HG03159 (cell line): ENCODE results near the gene DHCR24.
A peak's percentile ranks its signal among the peaks of the same experiment; 100 is the strongest.
"Not testable (repeated sequence)": the region's sequence is repeated elsewhere in the genome, so short reads cannot be mapped to it uniquely, and the experiment has no call there.

Experiments used
- ATAC-seq: cut with Tn5 transposase; IDR thresholded peaks from one replicate; pipeline ENCODE4 v1.9.1; 2021; ENCODE audit warnings: mild to moderate bottlenecking, moderate library complexity; ENCODE audit not compliant: unreplicated experiment

DHCR24 gene, protein sequence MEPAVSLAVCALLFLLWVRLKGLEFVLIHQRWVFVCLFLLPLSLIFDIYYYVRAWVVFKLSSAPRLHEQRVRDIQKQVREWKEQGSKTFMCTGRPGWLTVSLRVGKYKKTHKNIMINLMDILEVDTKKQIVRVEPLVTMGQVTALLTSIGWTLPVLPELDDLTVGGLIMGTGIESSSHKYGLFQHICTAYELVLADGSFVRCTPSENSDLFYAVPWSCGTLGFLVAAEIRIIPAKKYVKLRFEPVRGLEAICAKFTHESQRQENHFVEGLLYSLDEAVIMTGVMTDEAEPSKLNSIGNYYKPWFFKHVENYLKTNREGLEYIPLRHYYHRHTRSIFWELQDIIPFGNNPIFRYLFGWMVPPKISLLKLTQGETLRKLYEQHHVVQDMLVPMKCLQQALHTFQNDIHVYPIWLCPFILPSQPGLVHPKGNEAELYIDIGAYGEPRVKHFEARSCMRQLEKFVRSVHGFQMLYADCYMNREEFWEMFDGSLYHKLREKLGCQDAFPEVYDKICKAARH

GRCh38 chr1:54886724-54887664 is at the start of gene DHCR24:
DHCR24 (minus strand) TSS chr1:54887195; CDS start chr1:54887119, 76 bp downstream.
- ATAC-seq, result peak; percentile 91

DNA sequence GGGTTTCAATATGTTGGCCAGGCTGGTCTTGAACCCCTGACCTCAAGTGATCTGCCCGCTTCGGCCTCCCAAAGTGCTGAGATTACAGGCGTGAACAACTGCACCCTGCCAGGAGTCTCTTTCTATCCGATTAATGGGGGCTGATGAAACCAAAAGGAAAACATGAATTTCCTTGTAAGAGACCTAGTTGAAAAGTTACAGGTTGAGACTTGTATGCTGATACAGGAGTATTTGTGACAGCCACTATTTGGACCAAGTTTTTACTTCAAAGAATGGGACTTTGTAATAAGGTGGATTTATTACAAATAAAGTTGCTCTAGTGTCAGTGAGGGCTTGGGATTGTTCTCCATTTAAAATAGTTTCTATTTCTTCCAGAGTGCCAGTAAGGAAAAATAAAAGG is 49.8 kb upstream of the DHCR24 start:
- no peak for ATAC-seq

- no peak for ATAC-seq
Measured at GRCh38 chr1:54934869-54935268, 47.9 kb upstream of the DHCR24 start.

DNA sequence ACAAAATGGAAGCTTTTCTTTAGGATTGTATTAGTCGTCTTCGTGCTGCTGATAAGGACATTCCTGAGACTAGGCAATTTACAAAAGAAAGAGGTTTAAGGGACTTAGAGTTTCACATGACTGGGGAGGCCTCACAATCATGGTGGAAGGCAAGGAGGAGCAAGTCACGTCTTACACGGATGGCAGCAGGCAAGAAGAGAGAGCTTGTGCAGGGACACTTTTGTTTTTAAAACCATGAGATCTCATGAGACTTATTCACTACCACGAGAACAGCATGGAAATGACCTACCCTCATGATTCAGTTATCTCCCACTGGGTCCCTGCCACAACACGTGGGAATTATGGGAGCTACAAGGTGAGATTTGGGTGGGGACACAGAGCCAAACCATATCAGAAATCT is 47.1 kb upstream of the DHCR24 start:
- not testable (repeated sequence) for ATAC-seq

- ATAC-seq, result no peak
Measured at GRCh38 chr1:54931275-54931840, 44.4 kb upstream of the DHCR24 start.

DNA sequence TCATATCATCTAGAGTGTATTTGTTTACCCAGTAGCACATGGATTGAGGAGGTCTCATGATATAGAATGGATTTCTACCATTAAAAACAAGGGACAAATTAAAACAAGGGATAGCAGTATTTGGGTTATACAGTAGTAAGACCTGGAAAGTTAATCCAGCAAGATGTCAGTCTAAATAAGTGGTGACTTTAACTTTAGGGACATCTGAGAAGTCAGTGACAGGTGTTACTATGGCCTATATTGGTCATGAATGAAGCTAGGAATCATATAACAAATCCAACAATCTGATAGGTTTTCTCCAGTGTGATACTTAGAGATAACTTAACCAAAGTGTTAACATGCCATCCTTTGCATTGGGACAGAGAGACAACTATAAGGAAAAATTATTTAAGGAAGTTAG is 42.7 kb upstream of the DHCR24 start:
- ATAC-seq, result no peak

- ATAC-seq, result no peak
Measured at GRCh38 chr1:54928327-54928726, 41.3 kb upstream of the DHCR24 start.

- ATAC-seq, result no peak
Measured at GRCh38 chr1:54927472-54928240, 40.7 kb upstream of the DHCR24 start.

GRCh38 chr1:54926970-54927369 is 40.0 kb upstream of the DHCR24 start:
- ATAC-seq, result no peak

GRCh38 chr1:54922921-54923421 is 36.0 kb upstream of the DHCR24 start:
- no peak for ATAC-seq

- ATAC-seq, result no peak
Measured at GRCh38 chr1:54922040-54922761, 35.2 kb upstream of the DHCR24 start.

- no peak for ATAC-seq
Measured at GRCh38 chr1:54919367-54920359, 32.7 kb upstream of the DHCR24 start.

DNA sequence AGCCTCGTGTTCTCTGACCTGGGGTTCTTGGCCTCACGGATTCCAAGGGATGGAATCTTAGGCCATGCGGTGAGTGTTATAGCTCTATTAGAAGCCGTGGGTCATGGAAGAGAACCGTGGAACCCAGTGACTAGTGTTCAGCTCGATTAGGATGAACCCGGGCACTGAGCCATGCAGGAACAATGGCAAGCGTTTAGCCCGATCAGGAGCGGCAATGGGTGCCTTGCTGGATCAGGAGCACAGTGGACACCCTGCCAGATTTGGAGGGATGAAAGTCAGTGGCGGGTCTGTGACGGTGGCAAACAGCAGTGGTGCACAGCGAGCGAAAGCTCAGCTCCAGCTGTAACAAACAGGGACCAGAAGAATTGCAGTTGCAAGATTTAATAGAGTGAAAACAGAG is 24.1 kb upstream of the DHCR24 start:
- not testable (repeated sequence) for ATAC-seq

DNA sequence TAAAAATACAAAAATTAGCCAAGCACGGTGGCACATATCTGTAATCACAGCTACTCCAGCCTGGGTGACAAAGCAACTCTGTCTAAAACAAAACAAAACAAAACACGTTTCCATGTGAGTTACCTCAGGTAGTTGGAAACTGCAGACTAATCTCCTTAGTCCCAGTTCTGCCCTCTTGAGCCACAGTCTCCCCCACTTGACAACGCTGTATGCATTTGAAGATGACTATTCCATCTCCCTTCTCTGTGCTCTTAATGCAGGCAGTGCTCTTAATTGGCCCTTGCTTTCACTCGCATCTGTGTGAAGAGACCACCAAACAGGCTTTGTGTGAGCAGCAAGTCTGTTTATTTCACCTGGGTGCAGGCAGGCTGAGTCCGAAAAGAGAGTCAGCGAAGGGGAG is 19.6 kb upstream of the DHCR24 start:
- ATAC-seq, result no peak

DNA sequence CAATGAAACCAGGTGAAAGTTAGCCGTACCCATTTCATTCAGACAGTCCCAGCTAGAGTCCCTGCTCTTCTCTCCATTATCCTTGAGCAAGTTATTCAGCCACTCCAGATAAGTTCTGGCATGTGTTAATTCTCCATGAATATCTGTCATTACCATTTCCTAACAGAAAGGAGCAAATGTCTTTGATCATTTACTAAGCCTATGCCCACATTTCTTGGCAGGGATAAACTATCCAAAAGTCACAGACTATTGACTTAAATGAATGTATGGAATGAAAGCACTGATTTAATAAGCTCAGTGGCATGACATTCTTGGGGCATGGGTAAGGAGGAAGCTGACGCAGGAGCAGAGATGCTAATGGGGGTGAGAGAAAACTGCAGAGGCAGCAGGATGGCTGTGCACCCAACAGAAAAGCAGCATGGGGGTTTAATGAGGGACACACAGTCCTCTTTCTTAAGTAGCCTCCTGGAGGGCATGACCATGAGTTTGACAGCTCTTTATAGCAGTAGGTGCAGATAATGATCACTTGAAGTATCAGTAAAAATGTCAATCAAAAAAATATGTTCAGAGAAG is 17.6 kb upstream of the DHCR24 start:
- no peak for ATAC-seq

DNA sequence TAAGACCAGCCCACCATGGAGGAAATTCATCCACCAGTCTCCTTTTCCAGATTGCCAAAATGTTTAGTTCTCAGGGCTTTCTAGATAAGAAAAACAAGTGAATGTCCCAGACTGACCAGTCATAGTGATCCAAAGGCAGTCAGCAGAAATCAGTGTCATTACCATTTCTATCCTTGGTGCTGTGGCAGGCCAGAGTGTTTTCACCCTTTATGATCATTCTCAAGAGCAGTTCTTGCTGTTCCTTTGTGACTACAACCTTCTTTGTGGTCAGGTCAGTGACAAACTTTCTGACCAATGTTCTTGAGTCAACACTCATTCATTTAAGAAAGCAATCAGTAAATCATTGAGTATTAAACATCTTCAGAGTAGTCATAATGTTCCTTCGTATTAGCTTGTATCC is 7.3 kb upstream of the DHCR24 start:
- no peak for ATAC-seq

DNA sequence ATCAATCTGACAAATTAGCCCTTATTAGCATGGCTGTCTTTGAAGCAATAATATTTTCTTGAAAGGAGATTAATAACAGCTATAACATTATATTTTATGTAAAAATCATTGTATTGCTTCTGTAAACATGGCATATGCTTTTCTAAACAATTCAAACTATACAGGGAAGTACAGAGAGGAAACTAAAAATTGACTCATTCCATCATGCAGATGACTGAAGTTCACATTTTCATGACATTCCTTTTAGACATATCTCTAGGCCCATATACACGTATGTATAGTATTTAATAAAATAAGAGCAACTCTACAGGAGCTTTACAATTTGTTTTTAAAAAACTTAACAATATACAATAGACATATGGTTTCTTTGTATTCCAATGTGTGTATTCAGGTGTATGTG is 5.6 kb upstream of the DHCR24 start:
- no peak for ATAC-seq

DNA sequence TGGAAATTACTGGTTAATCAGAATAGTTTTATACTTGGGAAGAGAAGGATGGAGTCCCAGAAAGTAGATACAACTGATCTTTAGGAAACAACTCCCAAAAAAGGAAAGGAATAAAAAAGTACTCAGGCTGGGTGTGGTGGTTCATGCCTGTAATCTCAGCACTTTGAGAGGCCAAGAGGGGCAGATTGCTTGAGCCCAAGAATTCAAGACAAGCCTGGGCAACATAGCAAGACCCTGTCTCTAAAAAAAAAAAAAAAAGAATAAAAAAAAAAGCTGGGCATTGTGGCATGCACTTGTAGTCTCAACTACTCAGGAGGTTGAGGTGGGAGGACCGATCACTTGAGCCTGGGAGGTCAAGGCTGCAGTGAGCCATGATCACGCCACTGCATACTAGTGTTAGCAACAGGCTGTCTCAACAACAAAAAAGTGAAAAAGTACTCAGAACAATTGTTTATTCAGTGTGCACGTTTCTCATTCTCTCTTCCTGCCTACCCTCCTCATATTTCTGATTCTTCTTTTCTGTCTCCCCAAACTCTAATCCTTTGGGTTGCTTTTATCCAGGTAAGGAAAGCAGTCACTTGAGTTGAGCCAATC is 2.2 kb upstream of the DHCR24 start:
- no peak for ATAC-seq
